Liver (tissue), 9 donors: ENCODE results near the gene MERTK. TPM values are rescaled to one million over a fixed set of nuclear protein-coding genes. Genes with fewer than 3 reads are reported as not detected.

Experiments
- DNase-seq: peaks from one replicate; pipeline ENCODE4 v3.0.0-alpha.2; 2017; ENCODE audit warnings: low spot score
- H3K27ac ChIP-seq, 2 donors: one replicate each; pipeline ENCODE4 v1.7.0; 2013; ENCODE audit warnings: inconsistent platforms in 2 of 2, low read length in 2 of 2, control low read depth in 1 of 2, low read depth in 1 of 2, mild to moderate bottlenecking in 1 of 2
- H3K27me3 ChIP-seq, 4 donors: one replicate each; pipeline versions ENCODE4 v1.6.1 to v1.7.0; 2013; ENCODE audit warnings: low read length in 3 of 4, inconsistent platforms in 1 of 4, mild to moderate bottlenecking in 1 of 4, moderate library complexity in 1 of 4; ENCODE audit not compliant: control insufficient read depth in 4 of 4, insufficient read depth in 4 of 4
- H3K36me3 ChIP-seq, 4 donors: one replicate each; pipeline versions ENCODE4 v1.6.1 to v1.7.0; 2013; ENCODE audit warnings: low read length in 3 of 4, mild to moderate bottlenecking in 3 of 4, low read depth in 1 of 4, moderate library complexity in 1 of 4; ENCODE audit not compliant: control insufficient read depth in 4 of 4, insufficient read depth in 3 of 4
- H3K4me1 ChIP-seq, 4 donors: one replicate each; pipeline versions ENCODE4 v1.6.1 to v1.7.0; 2013; ENCODE audit warnings: low read length in 3 of 4, mild to moderate bottlenecking in 3 of 4, moderate library complexity in 1 of 4; ENCODE audit not compliant: control insufficient read depth in 4 of 4, insufficient read depth in 4 of 4
- H3K4me3 ChIP-seq, 3 donors: one replicate each; pipeline versions ENCODE4 v1.6.1 to v1.7.0; 2013; ENCODE audit warnings: low read length in 3 of 3, control low read depth in 1 of 3, low read depth in 1 of 3, mild to moderate bottlenecking in 1 of 3
- H3K9ac ChIP-seq, 2 donors: one replicate each; pipeline ENCODE4 v1.7.0; 2013; ENCODE audit warnings: low read length in 2 of 2, mild to moderate bottlenecking in 2 of 2, moderate library complexity in 2 of 2, control low read depth in 1 of 2, low read depth in 1 of 2
- H3K9me3 ChIP-seq, 4 donors: one replicate each; pipeline versions ENCODE4 v1.6.1 to v1.7.0; 2013; ENCODE audit warnings: low read length in 3 of 4; ENCODE audit not compliant: control insufficient read depth in 4 of 4
- ATF3 ChIP-seq: IDR thresholded peaks from 2 replicates; pipeline ENCODE4 v1.6.1; 2016; ENCODE audit warnings: antibody characterized with exemption
- CTCF ChIP-seq: fragments of 150-350 bp; IDR thresholded peaks from 2 replicates; pipeline ENCODE4 v1.5.1; 2017; ENCODE audit warnings: improper control_type of control experiment, low read depth, low read length; ENCODE audit not compliant: missing input control
- EGR1 ChIP-seq, 2 donors: IDR thresholded peaks; 2 replicates each; pipeline ENCODE4 v1.6.1; 2016 to 2018; ENCODE audit warnings: antibody characterized with exemption in 2 of 2, low read depth in 2 of 2
- FOXA1 ChIP-seq: IDR thresholded peaks from 2 replicates; pipeline ENCODE4 v1.6.1; 2016; ENCODE audit warnings: antibody characterized with exemption
- FOXA2 ChIP-seq: IDR thresholded peaks from 2 replicates; pipeline ENCODE4 v1.6.1; 2016; ENCODE audit warnings: antibody characterized with exemption
- GABPA ChIP-seq, 2 donors: IDR thresholded peaks in 1 of 2; conservative IDR thresholded peaks in 1 of 2; 2 replicates each; pipeline ENCODE4 v1.6.1; 2016; ENCODE audit warnings: antibody characterized with exemption in 2 of 2, mild to moderate bottlenecking in 1 of 2, moderate library complexity in 1 of 2
- HNF4A ChIP-seq, 2 donors: conservative IDR thresholded peaks; 2 replicates each; pipeline ENCODE4 v1.6.1; 2016; ENCODE audit warnings: antibody characterized with exemption in 2 of 2, mild to moderate bottlenecking in 2 of 2
- HNF4G ChIP-seq: IDR thresholded peaks from 2 replicates; pipeline ENCODE4 v1.6.1; 2016; ENCODE audit warnings: antibody characterized with exemption
- NR2F2 ChIP-seq: IDR thresholded peaks from 2 replicates; pipeline ENCODE4 v1.6.1; 2016; ENCODE audit warnings: antibody characterized with exemption
- RAD21 ChIP-seq, 2 donors: IDR thresholded peaks; 2 replicates each; pipeline ENCODE4 v1.6.1; 2016; ENCODE audit warnings: antibody characterized with exemption in 2 of 2, mild to moderate bottlenecking in 2 of 2
- RXRA ChIP-seq, 2 donors: IDR thresholded peaks; 2 replicates each; pipeline ENCODE4 v1.6.1; 2017 to 2018; ENCODE audit warnings: antibody characterized with exemption in 2 of 2, mild to moderate bottlenecking in 1 of 2
- SP1 ChIP-seq: IDR thresholded peaks from 2 replicates; pipeline ENCODE4 v1.6.1; 2018; ENCODE audit warnings: antibody characterized with exemption, mild to moderate bottlenecking
- TAF1 ChIP-seq: conservative IDR thresholded peaks from 2 replicates; pipeline ENCODE4 v1.6.1; 2016; ENCODE audit warnings: antibody characterized with exemption, mild to moderate bottlenecking
- YY1 ChIP-seq: IDR thresholded peaks from 2 replicates; pipeline ENCODE4 v1.6.1; 2016; ENCODE audit warnings: antibody characterized with exemption, mild to moderate bottlenecking
- ZBTB33 ChIP-seq: IDR thresholded peaks from 2 replicates; pipeline ENCODE4 v1.6.1; 2016; ENCODE audit warnings: antibody characterized with exemption
- WGBS: extraction: QIAGEN DNeasy Blood & Tissue Kit; methylation state at CpG from one replicate; pipeline ENCODE4 v1.1.7; 2013; 5-methylcytosine and 5-hydroxymethylcytosine counted together
- polyA plus RNA-seq, 2 donors: library from polyadenylated mRNA; stranded (reverse) in 1 of 2; unstranded in 1 of 2; fragments of 200-250 nt in 1 of 2; fragments of >200 nt in 1 of 2; fragmentation: Nextera tagmentation in 1 of 2; extraction: Ambion mirVana in 1 of 2; gene quantifications; one replicate each; pipeline versions ENCODE4 v1.2.1 to v1.2.3, GENCODE V29; 2013 to 2015
- total RNA-seq, 2 donors: library from RNA; depleted of rRNA; stranded (reverse); fragments of >200 nt; gene quantifications; one replicate each; pipeline ENCODE4 v1.2.3, GENCODE V29; 2014
- TF ChIP-seq, protein P1 (sequence below): IDR thresholded peaks from 2 replicates; pipeline ENCODE4 v1.6.1; 2016; ENCODE audit warnings: antibody characterized with exemption
- donor health status: healthy.
- donor health status: healthy.
- donor health status: healthy.
- donor health status: healthy.
- donor health status: healthy.

MERTK gene
- total and polyA plus RNA-seq, 4 donors, result 6.3 to 34.1 (median 8.2) TPM

- WGBS, result 86% methylated on average over 5 of the region's 5 CpGs
- H3K4me3 ChIP-seq, result no peak overlapping the region
- no peaks in the 10 kb centered on the region for H3K27me3 ChIP-seq
- no peaks in the 10 kb centered on the region for H3K9me3 ChIP-seq
- H3K9ac ChIP-seq, result no peak overlapping the region
- H3K4me1 ChIP-seq, result no peaks in the 10 kb centered on the region
- TF ChIP-seq SP1 (no peak), GABPA (IDR thresholded peaks at IDR 0.05 in 1 of 2, conservative IDR thresholded peaks at IDR 0.05 in 1 of 2) (no peak), CTCF (no peak), FOXA1 (no peak)
- TF ChIP-seq, protein P1, sequence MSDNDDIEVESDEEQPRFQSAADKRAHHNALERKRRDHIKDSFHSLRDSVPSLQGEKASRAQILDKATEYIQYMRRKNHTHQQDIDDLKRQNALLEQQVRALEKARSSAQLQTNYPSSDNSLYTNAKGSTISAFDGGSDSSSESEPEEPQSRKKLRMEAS, result no peak
- no peak for DNase-seq
- H3K27ac ChIP-seq, result no peak overlapping the region
- H3K36me3 ChIP-seq, result peaks cover 9 to 36% (median 18%) of the 10 kb centered on the region in 4 donors
Measured at GRCh38 chr2:111995148-111995547, 96.7 kb downstream of the MERTK start.

- DNase-seq, result no peak
- H3K9ac ChIP-seq, result no peak overlapping the region
- no peak overlapping the region for H3K4me3 ChIP-seq
- H3K4me1 ChIP-seq, result peaks cover 0 to 2% (median 0%) of the 10 kb centered on the region in 4 donors
- peaks cover 8 to 41% (median 30%) of the 10 kb centered on the region in 4 donors for H3K36me3 ChIP-seq
- H3K27me3 ChIP-seq, result no peaks in the 10 kb centered on the region
- no peak overlapping the region for H3K27ac ChIP-seq
- WGBS, result 84% methylated on average over 4 of the region's 4 CpGs
- H3K9me3 ChIP-seq, result no peaks in the 10 kb centered on the region
- no peak for TF ChIP-seq SP1
- TF ChIP-seq ZBTB33, result no peak
- no peak for TF ChIP-seq FOXA2
- TF ChIP-seq TAF1, result no peak
- no peak for TF ChIP-seq RAD21 (IDR thresholded peaks at IDR 0.05)
Measured at GRCh38 chr2:111999809-112000208, 101.4 kb downstream of the MERTK start.

DNA sequence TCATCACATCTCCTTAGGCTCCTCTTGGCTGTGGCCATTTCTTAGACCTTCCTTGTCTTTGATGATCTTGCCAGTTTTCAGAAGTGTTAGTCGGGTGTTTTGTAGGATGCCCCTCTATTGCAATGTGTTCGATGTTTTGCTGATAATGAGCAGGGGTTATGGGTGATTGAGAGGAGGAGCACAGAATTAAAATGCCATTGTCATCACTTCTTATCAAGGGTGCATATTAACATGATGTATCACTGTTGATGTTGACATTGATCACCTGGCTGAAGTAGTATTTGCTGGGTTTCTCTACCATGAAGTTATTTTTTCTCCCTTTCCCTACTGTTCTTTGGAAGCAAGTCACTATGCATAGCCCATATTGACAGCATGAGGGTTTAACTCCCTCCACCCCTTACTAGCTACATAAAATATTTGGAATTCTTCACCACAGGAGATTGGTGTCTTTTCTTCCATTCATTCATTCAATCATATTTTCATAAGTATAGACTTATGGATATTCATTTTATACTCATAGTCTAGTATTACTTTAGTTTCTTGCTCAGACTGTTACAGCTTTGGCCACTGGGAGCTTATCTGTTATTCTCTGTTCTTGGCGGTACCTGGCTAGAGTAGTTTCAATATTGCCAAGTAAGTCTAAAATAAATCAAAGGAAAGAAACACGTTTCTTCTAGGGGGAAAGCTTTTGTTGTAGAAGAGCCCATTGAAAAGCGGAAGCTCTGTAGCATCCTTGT, 102.2 kb downstream of the MERTK start:
- no peaks in the 10 kb centered on the region for H3K27me3 ChIP-seq
- 87% methylated on average over 5 of the region's 5 CpGs for WGBS
- H3K4me3 ChIP-seq, result no peak overlapping the region
- peaks cover 0 to 2% (median 0%) of the 10 kb centered on the region in 4 donors for H3K4me1 ChIP-seq
- H3K36me3 ChIP-seq, result peaks cover 7 to 34% (median 25%) of the 10 kb centered on the region in 4 donors
- no peak overlapping the region for H3K9ac ChIP-seq
- DNase-seq, result no peak
- no peaks in the 10 kb centered on the region for H3K9me3 ChIP-seq
- no peak overlapping the region for H3K27ac ChIP-seq
- no peak for TF ChIP-seq RXRA (IDR thresholded peaks at IDR 0.05)
- no peak for TF ChIP-seq GABPA (IDR thresholded peaks at IDR 0.05 in 1 of 2, conservative IDR thresholded peaks at IDR 0.05 in 1 of 2)
- TF ChIP-seq HNF4A (conservative IDR thresholded peaks at IDR 0.05), result no peak
- no peak for TF ChIP-seq HNF4G
- TF ChIP-seq EGR1 (IDR thresholded peaks at IDR 0.05; ENCODE audit: low read depth in 2 of 2), result no peak
- no peak for TF ChIP-seq TAF1
- no peak for TF ChIP-seq ATF3
- no peak for TF ChIP-seq ZBTB33
- TF ChIP-seq RAD21 (IDR thresholded peaks at IDR 0.05), result no peak
- TF ChIP-seq, protein P1, result no peak
- no peak for TF ChIP-seq NR2F2
- TF ChIP-seq YY1, result no peak
- TF ChIP-seq CTCF, result no peak
- no peak for TF ChIP-seq FOXA1
